Liver (tissue), 9 donors: ENCODE measurements around the gene COL12A1. TPM values are rescaled to one million over a fixed set of nuclear protein-coding genes. Genes with fewer than 3 reads are reported as not detected.

Source experiments
- DNase-seq: peaks from one replicate; pipeline ENCODE4 v3.0.0-alpha.2; 2017; ENCODE audit warnings: low spot score
- H3K27ac ChIP-seq, 2 donors: one replicate each; pipeline ENCODE4 v1.7.0; 2013; ENCODE audit warnings: inconsistent platforms in 2 of 2, low read length in 2 of 2, control low read depth in 1 of 2, low read depth in 1 of 2, mild to moderate bottlenecking in 1 of 2
- H3K27me3 ChIP-seq, 4 donors: one replicate each; pipeline versions ENCODE4 v1.6.1 to v1.7.0; 2013; ENCODE audit warnings: low read length in 3 of 4, inconsistent platforms in 1 of 4, mild to moderate bottlenecking in 1 of 4, moderate library complexity in 1 of 4; ENCODE audit not compliant: control insufficient read depth in 4 of 4, insufficient read depth in 4 of 4
- H3K36me3 ChIP-seq, 4 donors: one replicate each; pipeline versions ENCODE4 v1.6.1 to v1.7.0; 2013; ENCODE audit warnings: low read length in 3 of 4, mild to moderate bottlenecking in 3 of 4, low read depth in 1 of 4, moderate library complexity in 1 of 4; ENCODE audit not compliant: control insufficient read depth in 4 of 4, insufficient read depth in 3 of 4
- H3K4me1 ChIP-seq, 4 donors: one replicate each; pipeline versions ENCODE4 v1.6.1 to v1.7.0; 2013; ENCODE audit warnings: low read length in 3 of 4, mild to moderate bottlenecking in 3 of 4, moderate library complexity in 1 of 4; ENCODE audit not compliant: control insufficient read depth in 4 of 4, insufficient read depth in 4 of 4
- H3K4me3 ChIP-seq, 3 donors: one replicate each; pipeline versions ENCODE4 v1.6.1 to v1.7.0; 2013; ENCODE audit warnings: low read length in 3 of 3, control low read depth in 1 of 3, low read depth in 1 of 3, mild to moderate bottlenecking in 1 of 3
- H3K9ac ChIP-seq, 2 donors: one replicate each; pipeline ENCODE4 v1.7.0; 2013; ENCODE audit warnings: low read length in 2 of 2, mild to moderate bottlenecking in 2 of 2, moderate library complexity in 2 of 2, control low read depth in 1 of 2, low read depth in 1 of 2
- H3K9me3 ChIP-seq, 4 donors: one replicate each; pipeline versions ENCODE4 v1.6.1 to v1.7.0; 2013; ENCODE audit warnings: low read length in 3 of 4; ENCODE audit not compliant: control insufficient read depth in 4 of 4
- EGR1 ChIP-seq, 2 donors: IDR thresholded peaks; 2 replicates each; pipeline ENCODE4 v1.6.1; 2016 to 2018; ENCODE audit warnings: antibody characterized with exemption in 2 of 2, low read depth in 2 of 2
- FOXA1 ChIP-seq: IDR thresholded peaks from 2 replicates; pipeline ENCODE4 v1.6.1; 2016; ENCODE audit warnings: antibody characterized with exemption
- FOXA2 ChIP-seq: IDR thresholded peaks from 2 replicates; pipeline ENCODE4 v1.6.1; 2016; ENCODE audit warnings: antibody characterized with exemption
- GABPA ChIP-seq, 2 donors: IDR thresholded peaks in 1 of 2; conservative IDR thresholded peaks in 1 of 2; 2 replicates each; pipeline ENCODE4 v1.6.1; 2016; ENCODE audit warnings: antibody characterized with exemption in 2 of 2, mild to moderate bottlenecking in 1 of 2, moderate library complexity in 1 of 2
- HNF4A ChIP-seq, 2 donors: conservative IDR thresholded peaks; 2 replicates each; pipeline ENCODE4 v1.6.1; 2016; ENCODE audit warnings: antibody characterized with exemption in 2 of 2, mild to moderate bottlenecking in 2 of 2
- HNF4G ChIP-seq: IDR thresholded peaks from 2 replicates; pipeline ENCODE4 v1.6.1; 2016; ENCODE audit warnings: antibody characterized with exemption
- JUND ChIP-seq, 2 donors: IDR thresholded peaks; 2 replicates each; pipeline ENCODE4 v1.6.1; 2016; ENCODE audit warnings: antibody characterized with exemption in 2 of 2
- NR2F2 ChIP-seq: IDR thresholded peaks from 2 replicates; pipeline ENCODE4 v1.6.1; 2016; ENCODE audit warnings: antibody characterized with exemption
- RAD21 ChIP-seq, 2 donors: IDR thresholded peaks; 2 replicates each; pipeline ENCODE4 v1.6.1; 2016; ENCODE audit warnings: antibody characterized with exemption in 2 of 2, mild to moderate bottlenecking in 2 of 2
- RXRA ChIP-seq, 2 donors: IDR thresholded peaks; 2 replicates each; pipeline ENCODE4 v1.6.1; 2017 to 2018; ENCODE audit warnings: antibody characterized with exemption in 2 of 2, mild to moderate bottlenecking in 1 of 2
- SP1 ChIP-seq: IDR thresholded peaks from 2 replicates; pipeline ENCODE4 v1.6.1; 2018; ENCODE audit warnings: antibody characterized with exemption, mild to moderate bottlenecking
- TAF1 ChIP-seq: conservative IDR thresholded peaks from 2 replicates; pipeline ENCODE4 v1.6.1; 2016; ENCODE audit warnings: antibody characterized with exemption, mild to moderate bottlenecking
- YY1 ChIP-seq: IDR thresholded peaks from 2 replicates; pipeline ENCODE4 v1.6.1; 2016; ENCODE audit warnings: antibody characterized with exemption, mild to moderate bottlenecking
- WGBS: extraction: QIAGEN DNeasy Blood & Tissue Kit; methylation state at CpG from one replicate; pipeline ENCODE4 v1.1.7; 2013; 5-methylcytosine and 5-hydroxymethylcytosine counted together
- polyA plus RNA-seq, 2 donors: library from polyadenylated mRNA; stranded (reverse) in 1 of 2; unstranded in 1 of 2; fragments of 200-250 nt in 1 of 2; fragments of >200 nt in 1 of 2; fragmentation: Nextera tagmentation in 1 of 2; extraction: Ambion mirVana in 1 of 2; gene quantifications; one replicate each; pipeline versions ENCODE4 v1.2.1 to v1.2.3, GENCODE V29; 2013 to 2015
- total RNA-seq, 2 donors: library from RNA; depleted of rRNA; stranded (reverse); fragments of >200 nt; gene quantifications; one replicate each; pipeline ENCODE4 v1.2.3, GENCODE V29; 2014
- TF ChIP-seq, protein P1 (sequence below): IDR thresholded peaks from 2 replicates; pipeline ENCODE4 v1.6.1; 2016; ENCODE audit warnings: antibody characterized with exemption
- TF ChIP-seq, protein P2 (sequence below): IDR thresholded peaks from 2 replicates; pipeline ENCODE4 v1.6.1; 2016; ENCODE audit warnings: antibody characterized with exemption
- TF ChIP-seq, protein P3 (sequence below): IDR thresholded peaks from 2 replicates; pipeline ENCODE4 v1.6.1; 2016; ENCODE audit warnings: antibody characterized with exemption
- TF ChIP-seq, protein P4 (sequence below): fragments of 150-350 bp; IDR thresholded peaks from 2 replicates; pipeline ENCODE4 v1.5.1; 2017; ENCODE audit warnings: improper control_type of control experiment, low read depth, low read length; ENCODE audit not compliant: missing input control
- TF ChIP-seq, protein P5 (sequence below): IDR thresholded peaks from 2 replicates; pipeline ENCODE4 v1.6.1; 2016; ENCODE audit warnings: antibody characterized with exemption, mild to moderate bottlenecking
- donor health status: healthy.
- donor health status: healthy.
- donor health status: healthy.
- donor health status: healthy.
- donor health status: healthy.

COL12A1 gene
- total and polyA plus RNA-seq, 4 donors = 0.15 to 5.1 (median 1.8) TPM

DNA sequence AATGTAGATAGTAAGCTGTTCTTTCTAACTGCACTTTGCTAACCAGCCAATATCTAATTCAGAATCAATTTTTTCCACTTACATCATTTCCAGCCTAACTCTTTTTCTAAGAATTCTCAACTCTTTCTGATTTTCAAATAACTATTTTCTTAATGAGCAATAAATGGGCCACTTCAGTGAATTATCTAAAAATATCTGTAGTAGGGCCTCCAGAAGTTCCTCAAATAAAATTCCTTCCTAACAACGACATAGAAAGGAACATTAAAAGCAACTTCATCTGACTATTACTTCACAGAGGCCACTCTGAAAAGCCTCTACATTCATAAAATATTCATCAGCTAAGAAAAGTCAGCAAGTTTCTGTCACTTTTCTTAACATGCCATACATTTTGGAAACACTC lies 4.8 kb downstream of the COL12A1 start:
- no peak for DNase-seq
- peaks cover 0 to 19% (median 8%) of the 10 kb centered on the region in 4 donors for H3K27me3 ChIP-seq
- H3K9me3 ChIP-seq = no peaks in the 10 kb centered on the region
- TF ChIP-seq TAF1 (no peak), GABPA (IDR thresholded peaks at IDR 0.05 in 1 of 2, conservative IDR thresholded peaks at IDR 0.05 in 1 of 2) (no peak), FOXA2 (no peak), FOXA1 (no peak), JUND (IDR thresholded peaks at IDR 0.05) (no peak), NR2F2 (no peak), RXRA (IDR thresholded peaks at IDR 0.05) (no peak), RAD21 (IDR thresholded peaks at IDR 0.05) (no peak), EGR1 (IDR thresholded peaks at IDR 0.05; ENCODE audit: low read depth in 2 of 2) (no peak), YY1 (no peak), HNF4A (conservative IDR thresholded peaks at IDR 0.05) (no peak), HNF4G (no peak), SP1 (no peak)
- TF ChIP-seq, protein P1, sequence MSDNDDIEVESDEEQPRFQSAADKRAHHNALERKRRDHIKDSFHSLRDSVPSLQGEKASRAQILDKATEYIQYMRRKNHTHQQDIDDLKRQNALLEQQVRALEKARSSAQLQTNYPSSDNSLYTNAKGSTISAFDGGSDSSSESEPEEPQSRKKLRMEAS = no peak
- TF ChIP-seq, protein P2, sequence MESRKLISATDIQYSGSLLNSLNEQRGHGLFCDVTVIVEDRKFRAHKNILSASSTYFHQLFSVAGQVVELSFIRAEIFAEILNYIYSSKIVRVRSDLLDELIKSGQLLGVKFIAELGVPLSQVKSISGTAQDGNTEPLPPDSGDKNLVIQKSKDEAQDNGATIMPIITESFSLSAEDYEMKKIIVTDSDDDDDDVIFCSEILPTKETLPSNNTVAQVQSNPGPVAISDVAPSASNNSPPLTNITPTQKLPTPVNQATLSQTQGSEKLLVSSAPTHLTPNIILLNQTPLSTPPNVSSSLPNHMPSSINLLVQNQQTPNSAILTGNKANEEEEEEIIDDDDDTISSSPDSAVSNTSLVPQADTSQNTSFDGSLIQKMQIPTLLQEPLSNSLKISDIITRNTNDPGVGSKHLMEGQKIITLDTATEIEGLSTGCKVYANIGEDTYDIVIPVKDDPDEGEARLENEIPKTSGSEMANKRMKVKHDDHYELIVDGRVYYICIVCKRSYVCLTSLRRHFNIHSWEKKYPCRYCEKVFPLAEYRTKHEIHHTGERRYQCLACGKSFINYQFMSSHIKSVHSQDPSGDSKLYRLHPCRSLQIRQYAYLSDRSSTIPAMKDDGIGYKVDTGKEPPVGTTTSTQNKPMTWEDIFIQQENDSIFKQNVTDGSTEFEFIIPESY = no peak
- TF ChIP-seq, protein P3, sequence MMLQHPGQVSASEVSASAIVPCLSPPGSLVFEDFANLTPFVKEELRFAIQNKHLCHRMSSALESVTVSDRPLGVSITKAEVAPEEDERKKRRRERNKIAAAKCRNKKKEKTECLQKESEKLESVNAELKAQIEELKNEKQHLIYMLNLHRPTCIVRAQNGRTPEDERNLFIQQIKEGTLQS = no peak
- TF ChIP-seq, protein P4, sequence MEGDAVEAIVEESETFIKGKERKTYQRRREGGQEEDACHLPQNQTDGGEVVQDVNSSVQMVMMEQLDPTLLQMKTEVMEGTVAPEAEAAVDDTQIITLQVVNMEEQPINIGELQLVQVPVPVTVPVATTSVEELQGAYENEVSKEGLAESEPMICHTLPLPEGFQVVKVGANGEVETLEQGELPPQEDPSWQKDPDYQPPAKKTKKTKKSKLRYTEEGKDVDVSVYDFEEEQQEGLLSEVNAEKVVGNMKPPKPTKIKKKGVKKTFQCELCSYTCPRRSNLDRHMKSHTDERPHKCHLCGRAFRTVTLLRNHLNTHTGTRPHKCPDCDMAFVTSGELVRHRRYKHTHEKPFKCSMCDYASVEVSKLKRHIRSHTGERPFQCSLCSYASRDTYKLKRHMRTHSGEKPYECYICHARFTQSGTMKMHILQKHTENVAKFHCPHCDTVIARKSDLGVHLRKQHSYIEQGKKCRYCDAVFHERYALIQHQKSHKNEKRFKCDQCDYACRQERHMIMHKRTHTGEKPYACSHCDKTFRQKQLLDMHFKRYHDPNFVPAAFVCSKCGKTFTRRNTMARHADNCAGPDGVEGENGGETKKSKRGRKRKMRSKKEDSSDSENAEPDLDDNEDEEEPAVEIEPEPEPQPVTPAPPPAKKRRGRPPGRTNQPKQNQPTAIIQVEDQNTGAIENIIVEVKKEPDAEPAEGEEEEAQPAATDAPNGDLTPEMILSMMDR = no peak
- TF ChIP-seq, protein P5, sequence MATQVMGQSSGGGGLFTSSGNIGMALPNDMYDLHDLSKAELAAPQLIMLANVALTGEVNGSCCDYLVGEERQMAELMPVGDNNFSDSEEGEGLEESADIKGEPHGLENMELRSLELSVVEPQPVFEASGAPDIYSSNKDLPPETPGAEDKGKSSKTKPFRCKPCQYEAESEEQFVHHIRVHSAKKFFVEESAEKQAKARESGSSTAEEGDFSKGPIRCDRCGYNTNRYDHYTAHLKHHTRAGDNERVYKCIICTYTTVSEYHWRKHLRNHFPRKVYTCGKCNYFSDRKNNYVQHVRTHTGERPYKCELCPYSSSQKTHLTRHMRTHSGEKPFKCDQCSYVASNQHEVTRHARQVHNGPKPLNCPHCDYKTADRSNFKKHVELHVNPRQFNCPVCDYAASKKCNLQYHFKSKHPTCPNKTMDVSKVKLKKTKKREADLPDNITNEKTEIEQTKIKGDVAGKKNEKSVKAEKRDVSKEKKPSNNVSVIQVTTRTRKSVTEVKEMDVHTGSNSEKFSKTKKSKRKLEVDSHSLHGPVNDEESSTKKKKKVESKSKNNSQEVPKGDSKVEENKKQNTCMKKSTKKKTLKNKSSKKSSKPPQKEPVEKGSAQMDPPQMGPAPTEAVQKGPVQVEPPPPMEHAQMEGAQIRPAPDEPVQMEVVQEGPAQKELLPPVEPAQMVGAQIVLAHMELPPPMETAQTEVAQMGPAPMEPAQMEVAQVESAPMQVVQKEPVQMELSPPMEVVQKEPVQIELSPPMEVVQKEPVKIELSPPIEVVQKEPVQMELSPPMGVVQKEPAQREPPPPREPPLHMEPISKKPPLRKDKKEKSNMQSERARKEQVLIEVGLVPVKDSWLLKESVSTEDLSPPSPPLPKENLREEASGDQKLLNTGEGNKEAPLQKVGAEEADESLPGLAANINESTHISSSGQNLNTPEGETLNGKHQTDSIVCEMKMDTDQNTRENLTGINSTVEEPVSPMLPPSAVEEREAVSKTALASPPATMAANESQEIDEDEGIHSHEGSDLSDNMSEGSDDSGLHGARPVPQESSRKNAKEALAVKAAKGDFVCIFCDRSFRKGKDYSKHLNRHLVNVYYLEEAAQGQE = no peak
- H3K27ac ChIP-seq = no peak overlapping the region
- H3K4me3 ChIP-seq = no peak overlapping the region
- no peaks in the 10 kb centered on the region for H3K36me3 ChIP-seq
- 14% methylated on average over 1 of the region's 1 CpG for WGBS
- no peak overlapping the region for H3K9ac ChIP-seq
- H3K4me1 ChIP-seq = peaks cover 7 to 24% (median 16%) of the 10 kb centered on the region in 4 donors
